OCI-LY1 (cell line): ENCODE measurements around the gene TMEM18.

Source experiments
- H2AFZ ChIP-seq: fragments of 200-600 bp; sonication (generic), shearing (Covaris generic); 2 replicates; pipeline ENCODE4 v1.6.0; 2014; ENCODE audit warnings: antibody characterized with exemption, mild to moderate bottlenecking, low read length
- H3F3A ChIP-seq: fragments of 200-600 bp; sonication (generic), shearing (Covaris generic); 2 replicates; pipeline ENCODE4 v1.6.0; 2014; ENCODE audit warnings: mild to moderate bottlenecking, antibody characterized with exemption, low read length, moderate library complexity; ENCODE audit not compliant: insufficient read depth
- H3K27ac ChIP-seq: fragments of 200-600 bp; sonication (generic); 2 replicates; pipeline ENCODE4 v1.5.1; 2014; ENCODE audit warnings: low read length, mixed run types, mild to moderate bottlenecking, low read depth; ENCODE audit not compliant: poor library complexity, severe bottlenecking
- H3K27me3 ChIP-seq: fragments of 200-600 bp; sonication (generic); 2 replicates; pipeline ENCODE4 v1.6.0; 2014; ENCODE audit warnings: antibody characterized with exemption, mild to moderate bottlenecking, low read length, moderate library complexity; ENCODE audit not compliant: insufficient read depth
- H3K36me3 ChIP-seq: fragments of 200-600 bp; sonication (generic); 2 replicates; pipeline ENCODE4 v1.6.1; 2014; ENCODE audit warnings: mild to moderate bottlenecking, antibody characterized with exemption, low read length, moderate library complexity, mixed read lengths; ENCODE audit not compliant: insufficient read depth
- H3K4me1 ChIP-seq: fragments of 200-600 bp; sonication (generic); 2 replicates; pipeline ENCODE4 v1.5.1; 2014; ENCODE audit warnings: mild to moderate bottlenecking, low read length, moderate library complexity; ENCODE audit not compliant: insufficient read depth, severe bottlenecking
- H3K4me2 ChIP-seq: fragments of 200-600 bp; sonication (generic), shearing (Covaris generic); 2 replicates; pipeline ENCODE4 v1.6.1; 2014; ENCODE audit warnings: low read length
- H3K4me3 ChIP-seq: fragments of 200-600 bp; sonication (generic); 2 replicates; pipeline ENCODE4 v1.5.1; 2014; ENCODE audit warnings: low read length, low read depth, mild to moderate bottlenecking, mixed read lengths; ENCODE audit not compliant: poor library complexity, severe bottlenecking
- H3K79me2 ChIP-seq: fragments of 200-600 bp; shearing (Covaris generic); 2 replicates; pipeline ENCODE4 v1.6.1; 2016; ENCODE audit warnings: mixed run types, low read length, mixed read lengths; ENCODE audit not compliant: insufficient read depth
- H3K9ac ChIP-seq: fragments of 200-600 bp; sonication (generic), shearing (Covaris generic); 2 replicates; pipeline ENCODE4 v1.6.1; 2014; ENCODE audit warnings: mild to moderate bottlenecking, low read length, mixed read lengths
- H3K9me2 ChIP-seq: fragments of 200-600 bp; sonication (generic), shearing (Covaris generic); 2 replicates; pipeline ENCODE4 v1.6.1; 2014; ENCODE audit warnings: low read depth, mild to moderate bottlenecking, low read length, mixed read lengths
- H3K9me3 ChIP-seq: fragments of 200-600 bp; shearing (Covaris generic); 2 replicates; pipeline ENCODE4 v1.6.1; 2014; ENCODE audit warnings: low read length, mixed read lengths
- H4K20me1 ChIP-seq: fragments of 200-600 bp; sonication (generic), shearing (Covaris generic); 2 replicates; pipeline ENCODE4 v1.6.0; 2016; ENCODE audit warnings: mild to moderate bottlenecking, low read length; ENCODE audit not compliant: insufficient read depth
- CTCF ChIP-seq: fragments of 200-600 bp; sonication (generic), shearing (Covaris generic); IDR thresholded peaks from 2 replicates; pipeline ENCODE4 v1.5.1; 2017; ENCODE audit warnings: mild to moderate bottlenecking, antibody characterized with exemption, low read length, moderate library complexity, mixed read lengths
- EZH2 ChIP-seq: fragments of 200-600 bp; sonication (generic), shearing (Covaris generic); IDR thresholded peaks from 2 replicates; pipeline ENCODE4 v1.8.0; 2017; ENCODE audit warnings: borderline replicate concordance, mixed run types, mild to moderate bottlenecking, antibody characterized with exemption, low read length, moderate library complexity, mixed read lengths

The TMEM18 gene

GRCh38 chr2:696999-697627 lies 19.9 kb upstream of the TMEM18 start:
- Histone ChIP-seq H3F3A (no peaks in the 10 kb centered on the region), H3K36me3 (no peaks in the 10 kb centered on the region), H3K27ac (no peak overlapping the region), H3K4me2 (no peak overlapping the region), H2AFZ (no peak overlapping the region), H3K4me1 (no peaks in the 10 kb centered on the region), H3K27me3 (no peaks in the 10 kb centered on the region), H3K9me3 (no peaks in the 10 kb centered on the region), H3K9me2 (no peaks in the 10 kb centered on the region), H4K20me1 (no peaks in the 10 kb centered on the region), H3K9ac (no peak overlapping the region), H3K79me2 (no peaks in the 10 kb centered on the region), H3K4me3 (no peak overlapping the region)
- TF ChIP-seq CTCF (no peak), EZH2 (no peak)

GRCh38 chr2:696463-696862 lies 19.3 kb upstream of the TMEM18 start:
- H3F3A ChIP-seq: no peaks in the 10 kb centered on the region
- no peak overlapping the region for H2AFZ ChIP-seq

GRCh38 chr2:694906-695510 lies 17.8 kb upstream of the TMEM18 start:
- Histone ChIP-seq H3K4me1 (no peaks in the 10 kb centered on the region), H3K4me2 (no peak overlapping the region), H3K4me3 (no peak overlapping the region), H3F3A (no peaks in the 10 kb centered on the region), H4K20me1 (no peaks in the 10 kb centered on the region), H2AFZ (no peak overlapping the region), H3K36me3 (no peaks in the 10 kb centered on the region), H3K9me2 (no peaks in the 10 kb centered on the region), H3K27ac (no peak overlapping the region), H3K9me3 (no peaks in the 10 kb centered on the region), H3K79me2 (no peaks in the 10 kb centered on the region), H3K9ac (no peak overlapping the region), H3K27me3 (no peaks in the 10 kb centered on the region)
- no peak for TF ChIP-seq EZH2
- no peak for TF ChIP-seq CTCF

More at GRCh38 chr2:696463-696862, 19.3 kb upstream of the TMEM18 start:
- Histone ChIP-seq H3K79me2 (no peaks in the 10 kb centered on the region), H3K27me3 (no peaks in the 10 kb centered on the region), H3K9me2 (no peaks in the 10 kb centered on the region), H3K4me1 (no peaks in the 10 kb centered on the region), H3K4me3 (no peak overlapping the region), H3K27ac (no peak overlapping the region), H3K36me3 (no peaks in the 10 kb centered on the region), H3K4me2 (no peak overlapping the region), H3K9me3 (no peaks in the 10 kb centered on the region), H3K9ac (no peak overlapping the region), H4K20me1 (no peaks in the 10 kb centered on the region)
- no peak for TF ChIP-seq CTCF
- no peak for TF ChIP-seq EZH2
